Brain microvascular endothelial cell (primary cell): Measurements from ENCODE around the gene SLFN11.
A peak's percentile ranks its signal among the peaks of the same experiment; 100 is the strongest.
"Not testable (repeated sequence)": the region's sequence is repeated elsewhere in the genome, so short reads cannot be mapped to it uniquely, and the experiment has no call there.

Experiments
- DNase-seq: peaks from one replicate; pipeline ENCODE4 v3.0.0-alpha.2; 2020
- H3K27ac ChIP-seq: fragments of 250-450 bp; sonication (Bioruptor Pico); 2 replicates; pipeline ENCODE4 v1.5.1; 2020; ENCODE audit warnings: mild to moderate bottlenecking, moderate library complexity
- H3K27me3 ChIP-seq: fragments of 250-450 bp; sonication (Bioruptor Pico); replicated peaks from 2 replicates; pipeline ENCODE4 v1.5.1; 2020; ENCODE audit warnings: mild to moderate bottlenecking
- H3K36me3 ChIP-seq: fragments of 250-450 bp; sonication (Bioruptor Pico); replicated peaks from 2 replicates; pipeline ENCODE4 v1.5.1; 2020; ENCODE audit warnings: mild to moderate bottlenecking
- H3K4me3 ChIP-seq: 2 replicates; pipeline ENCODE4 v1.5.1; 2011; ENCODE audit warnings: low read depth, mild to moderate bottlenecking, control low read depth, low read length, moderate library complexity
- in situ Hi-C: cut with HindIII; loops from 2 replicates; pipeline ENCODE4 v1.10.0; 2017; ENCODE audit warnings: low sequenced_read_pairs, low pct_ligation_motif_present
- TF ChIP-seq, protein P1 (sequence below): IDR thresholded peaks from 2 replicates; pipeline ENCODE4 v1.5.1; 2011; ENCODE audit warnings: low read depth, mild to moderate bottlenecking, moderate library complexity, low read length, control low read depth, inconsistent platforms; ENCODE audit errors: missing control alignments

SLFN11 gene

DNA sequence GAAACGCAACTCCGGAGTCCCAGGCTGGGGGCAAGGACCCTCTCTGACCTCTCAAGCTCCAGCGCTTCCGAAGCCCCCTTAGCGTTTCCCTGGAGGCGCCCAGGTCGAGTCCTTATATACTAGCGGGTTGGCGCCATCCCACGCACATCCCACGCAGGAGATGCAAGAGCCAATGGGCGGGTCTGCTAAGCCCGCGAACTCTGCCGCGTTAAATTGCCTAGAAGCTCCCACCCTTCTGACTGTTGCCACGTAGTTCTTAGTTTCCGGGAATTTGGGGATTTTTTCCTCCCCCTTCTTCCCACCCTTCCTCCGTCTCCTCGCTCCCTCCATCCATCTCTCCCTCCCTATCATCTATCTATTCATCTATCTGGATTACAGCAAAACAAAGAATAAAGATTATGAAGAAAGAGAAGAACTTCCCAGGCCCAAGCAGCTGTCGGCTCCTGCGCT lies at the start of gene SLFN11:
TSS of gene SLFN11 (minus strand) at position 88 of the 450 bp plus-strand sequence. CDS start 9,814 bp downstream, outside the sequence.
- Histone ChIP-seq H3K36me3 (no peaks in the 10 kb centered on the region), H3K4me3 (peak within 1 kb of the TSS; percentile 71), H3K27me3 (peaks cover 13% of the 10 kb centered on the region), H3K27ac (peak within 1 kb of the TSS; percentile 46)
- peak; percentile 52 for DNase-seq
- in situ Hi-C loops, result no loop called here
- TF ChIP-seq, protein P1, sequence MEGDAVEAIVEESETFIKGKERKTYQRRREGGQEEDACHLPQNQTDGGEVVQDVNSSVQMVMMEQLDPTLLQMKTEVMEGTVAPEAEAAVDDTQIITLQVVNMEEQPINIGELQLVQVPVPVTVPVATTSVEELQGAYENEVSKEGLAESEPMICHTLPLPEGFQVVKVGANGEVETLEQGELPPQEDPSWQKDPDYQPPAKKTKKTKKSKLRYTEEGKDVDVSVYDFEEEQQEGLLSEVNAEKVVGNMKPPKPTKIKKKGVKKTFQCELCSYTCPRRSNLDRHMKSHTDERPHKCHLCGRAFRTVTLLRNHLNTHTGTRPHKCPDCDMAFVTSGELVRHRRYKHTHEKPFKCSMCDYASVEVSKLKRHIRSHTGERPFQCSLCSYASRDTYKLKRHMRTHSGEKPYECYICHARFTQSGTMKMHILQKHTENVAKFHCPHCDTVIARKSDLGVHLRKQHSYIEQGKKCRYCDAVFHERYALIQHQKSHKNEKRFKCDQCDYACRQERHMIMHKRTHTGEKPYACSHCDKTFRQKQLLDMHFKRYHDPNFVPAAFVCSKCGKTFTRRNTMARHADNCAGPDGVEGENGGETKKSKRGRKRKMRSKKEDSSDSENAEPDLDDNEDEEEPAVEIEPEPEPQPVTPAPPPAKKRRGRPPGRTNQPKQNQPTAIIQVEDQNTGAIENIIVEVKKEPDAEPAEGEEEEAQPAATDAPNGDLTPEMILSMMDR, result no peak

DNA sequence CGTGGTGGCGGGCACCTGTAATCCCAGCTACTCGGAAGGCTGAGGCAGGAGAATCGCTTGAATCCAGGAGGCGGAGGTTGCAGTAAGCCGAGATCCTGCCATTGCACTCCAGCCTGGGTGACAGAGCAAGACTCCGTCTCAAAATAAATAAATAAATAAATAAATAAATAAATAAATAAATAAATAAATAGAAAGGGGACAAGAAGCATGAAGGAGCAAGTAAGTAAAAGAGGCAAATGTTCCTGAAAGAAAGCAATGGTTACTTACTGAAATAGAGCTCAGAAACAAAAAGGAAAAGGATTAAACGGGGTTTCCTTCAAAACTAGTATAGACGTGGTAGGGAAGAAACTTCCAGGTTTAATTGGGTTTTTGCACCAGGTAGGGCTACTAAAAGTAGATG lies 47.6 kb upstream of the SLFN11 start:
- H3K27me3 ChIP-seq, in situ Hi-C loops, DNase-seq, H3K4me3 ChIP-seq, H3K27ac ChIP-seq: not testable (repeated sequence)
- H3K36me3 ChIP-seq, result peaks cover 21% of the 10 kb centered on the region

- no peak for DNase-seq
- Histone ChIP-seq H3K4me3 (no peak overlapping the region), H3K27me3 (no peaks in the 10 kb centered on the region), H3K27ac (no peak overlapping the region), H3K36me3 (peaks cover 11% of the 10 kb centered on the region)
- TF ChIP-seq, protein P1, result no peak
- in situ Hi-C loops, result no loop called here
Observed at GRCh38 chr17:35416659-35417058, 43.2 kb upstream of the SLFN11 start.

GRCh38 chr17:35414707-35415106 lies 41.3 kb upstream of the SLFN11 start:
- H3K4me3 ChIP-seq, H3K27me3 ChIP-seq, in situ Hi-C loops, DNase-seq, H3K27ac ChIP-seq: not testable (repeated sequence)
- H3K36me3 ChIP-seq, result peaks cover 23% of the 10 kb centered on the region

GRCh38 chr17:35414247-35414646 lies 40.8 kb upstream of the SLFN11 start:
- no peak for DNase-seq
- Histone ChIP-seq H3K27me3 (no peaks in the 10 kb centered on the region), H3K27ac (no peak overlapping the region), H3K36me3 (peaks cover 23% of the 10 kb centered on the region), H3K4me3 (no peak overlapping the region)
- in situ Hi-C loops, result no loop called here
- TF ChIP-seq, protein P1, result no peak

DNA sequence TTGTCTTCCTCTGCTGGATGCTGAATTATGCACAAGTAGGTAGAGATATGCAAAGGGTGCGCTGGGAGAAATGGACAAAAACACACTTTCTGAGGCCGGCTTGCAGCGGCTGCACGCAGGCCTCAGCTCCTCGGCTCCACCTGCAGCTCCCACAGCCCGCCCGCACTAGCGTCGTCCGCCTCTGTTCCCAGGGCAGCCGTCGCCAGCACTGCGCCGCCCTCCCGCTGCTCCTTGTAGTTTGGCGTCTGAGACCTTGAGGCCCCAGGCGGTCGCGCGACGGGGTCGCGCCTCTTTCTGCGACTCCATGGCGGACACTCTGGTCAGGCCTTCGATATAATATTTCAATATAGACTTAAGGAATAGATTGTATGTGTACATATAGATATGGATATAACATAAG lies 34.1 kb upstream of the SLFN11 start:
- Histone ChIP-seq H3K27me3 (no peaks in the 10 kb centered on the region), H3K27ac (no peak overlapping the region), H3K36me3 (peaks cover 26% of the 10 kb centered on the region), H3K4me3 (no peak overlapping the region)
- DNase-seq, result no peak
- TF ChIP-seq, protein P1, result no peak
- in situ Hi-C loops, result no loop called here

- Histone ChIP-seq H3K27me3 (no peaks in the 10 kb centered on the region), H3K4me3 (no peak overlapping the region), H3K27ac (no peak overlapping the region), H3K36me3 (peaks cover 26% of the 10 kb centered on the region)
- TF ChIP-seq, protein P1, result no peak
- in situ Hi-C loops, result no loop called here
- DNase-seq, result no peak
Observed at GRCh38 chr17:35406568-35406967, 33.1 kb upstream of the SLFN11 start.
